ENCODE measurements around the gene ADPGK.

Gene ADPGK

GRCh38 chr15:72790302-72790910, 6.8 kb upstream of the ADPGK start:
- peak; percentile 13 for DNase-seq (ENCODE audit: low spot score)

GRCh38 chr15:72787526-72787925, 4.0 kb upstream of the ADPGK start:
- DNase-seq (ENCODE audit: low spot score): no peak

- DNase-seq (ENCODE audit: low spot score): no peak
Observed at GRCh38 chr15:72786676-72787345, 3.3 kb upstream of the ADPGK start.

- DNase-seq (ENCODE audit: low spot score): no peak
Observed at GRCh38 chr15:72786242-72786641, 2.7 kb upstream of the ADPGK start.

- no peak for DNase-seq (ENCODE audit: low spot score)
Observed at GRCh38 chr15:72785841-72786240, 2.3 kb upstream of the ADPGK start.

GRCh38 chr15:72785432-72785831, 1.9 kb upstream of the ADPGK start:
- DNase-seq (ENCODE audit: low spot score): peak; percentile 50

GRCh38 chr15:72784456-72784876, 908 bp upstream of the ADPGK start:
- DNase-seq (ENCODE audit: low spot score): no peak

- peak; percentile 20 for DNase-seq (ENCODE audit: low spot score)
Observed at GRCh38 chr15:72783004-72783639, 436 bp downstream of the ADPGK start.

- DNase-seq (ENCODE audit: low spot score): peak; percentile 13
Observed at GRCh38 chr15:72782274-72783003, 1.1 kb downstream of the ADPGK start.

GRCh38 chr15:72781631-72782030, 1.9 kb downstream of the ADPGK start:
- DNase-seq (ENCODE audit: low spot score): no peak

- no peak for DNase-seq (ENCODE audit: low spot score)
Observed at GRCh38 chr15:72778796-72779195, 4.8 kb downstream of the ADPGK start.

GRCh38 chr15:72774696-72775383, 8.7 kb downstream of the ADPGK start:
- DNase-seq (ENCODE audit: low spot score): no peak

GRCh38 chr15:72771329-72771725, 12.2 kb downstream of the ADPGK start:
- DNase-seq (ENCODE audit: low spot score): no peak

- no peak for DNase-seq (ENCODE audit: low spot score)
Observed at GRCh38 chr15:72770673-72771328, 12.8 kb downstream of the ADPGK start.

- no peak for DNase-seq (ENCODE audit: low spot score)
Observed at GRCh38 chr15:72766780-72767179, 16.8 kb downstream of the ADPGK start.

GRCh38 chr15:72766025-72766424, 17.5 kb downstream of the ADPGK start:
- DNase-seq (ENCODE audit: low spot score): no peak

GRCh38 chr15:72764656-72765055, 18.9 kb downstream of the ADPGK start:
- no peak for DNase-seq (ENCODE audit: low spot score)

GRCh38 chr15:72760590-72761260, 22.8 kb downstream of the ADPGK start:
- DNase-seq (ENCODE audit: low spot score): no peak

GRCh38 chr15:72758182-72758581, 25.4 kb downstream of the ADPGK start:
- peak; percentile 95 for DNase-seq (ENCODE audit: low spot score)

- no peak for DNase-seq (ENCODE audit: low spot score)
Observed at GRCh38 chr15:72754096-72754495, 29.5 kb downstream of the ADPGK start.

All from AG08395 (cell line).